Ishikawa (cell line): Measurements from ENCODE around the gene AHI1.

ENCODE experiments used
- CEBPB ChIP-seq: IDR thresholded peaks from 2 replicates; pipeline ENCODE4 v1.6.1; 2012
- CREB1 ChIP-seq: IDR thresholded peaks from 2 replicates; pipeline ENCODE4 v1.6.1; 2012; ENCODE audit warnings: low read depth
- EGR1 ChIP-seq: IDR thresholded peaks from 2 replicates; pipeline ENCODE4 v1.6.1; 2012
- EP300 ChIP-seq: IDR thresholded peaks from 2 replicates; pipeline ENCODE4 v1.6.1; 2012; ENCODE audit warnings: borderline replicate concordance
- FOXM1 ChIP-seq: IDR thresholded peaks from 2 replicates; pipeline ENCODE4 v1.6.1; 2012; ENCODE audit warnings: low read depth, borderline replicate concordance
- NFIC ChIP-seq: IDR thresholded peaks from 2 replicates; pipeline ENCODE4 v1.6.1; 2012
- RAD21 ChIP-seq: IDR thresholded peaks from 2 replicates; pipeline ENCODE4 v1.6.1; 2012; ENCODE audit warnings: low read depth
- TAF1 ChIP-seq: IDR thresholded peaks from 2 replicates; pipeline ENCODE4 v1.6.1; 2012; ENCODE audit warnings: low read depth, mild to moderate bottlenecking
- TCF12 ChIP-seq: IDR thresholded peaks from 2 replicates; pipeline ENCODE4 v1.6.1; 2012; ENCODE audit warnings: low read depth
- TEAD4 ChIP-seq: IDR thresholded peaks from 2 replicates; pipeline ENCODE4 v1.6.1; 2012
- YY1 ChIP-seq: IDR thresholded peaks from 2 replicates; pipeline ENCODE4 v1.6.1; 2012; ENCODE audit warnings: low read depth
- ZBTB7A ChIP-seq: IDR thresholded peaks from 2 replicates; pipeline ENCODE4 v1.6.1; 2012; ENCODE audit warnings: low read depth
- TF ChIP-seq, protein P1 (sequence below): IDR thresholded peaks from 2 replicates; pipeline ENCODE4 v1.6.1; 2012
- TF ChIP-seq, protein P2 (sequence below): IDR thresholded peaks from 2 replicates; pipeline ENCODE4 v1.6.1; 2012
- TF ChIP-seq, protein P3 (sequence below): IDR thresholded peaks from 2 replicates; pipeline ENCODE4 v1.6.1; 2012; ENCODE audit warnings: low read depth, mild to moderate bottlenecking

AHI1 gene

GRCh38 chr6:135291288-135292076 is 206.1 kb downstream of the AHI1 start:
- no peak for TF ChIP-seq CEBPB
- TF ChIP-seq NFIC = peak; percentile 36; the same call in 1 of the 2 replicates

DNA sequence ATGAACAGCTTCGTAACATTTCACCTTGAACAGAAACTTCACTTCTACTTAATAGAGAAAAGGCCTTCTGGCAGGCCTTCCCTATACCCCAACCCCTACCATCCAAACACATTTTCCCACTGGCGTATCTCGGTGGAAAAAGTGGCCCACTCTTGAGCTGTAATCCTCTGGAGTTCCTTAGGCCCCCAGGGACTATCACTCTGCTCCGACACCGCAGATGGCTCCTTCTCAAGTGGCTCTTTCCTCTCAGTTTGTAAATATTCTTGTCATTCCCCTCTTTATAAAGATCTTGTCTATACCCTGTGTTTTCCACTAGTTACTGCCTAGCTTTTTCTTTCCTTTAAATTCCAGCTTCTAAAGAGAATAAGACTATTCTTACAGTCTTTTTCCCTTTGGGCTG is 207.7 kb downstream of the AHI1 start:
- TF ChIP-seq, protein P1, sequence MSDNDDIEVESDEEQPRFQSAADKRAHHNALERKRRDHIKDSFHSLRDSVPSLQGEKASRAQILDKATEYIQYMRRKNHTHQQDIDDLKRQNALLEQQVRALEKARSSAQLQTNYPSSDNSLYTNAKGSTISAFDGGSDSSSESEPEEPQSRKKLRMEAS = no peak
- TF ChIP-seq CREB1 (no peak), FOXM1 (no peak), TAF1 (no peak), TCF12 (no peak), CEBPB (no peak), YY1 (no peak), EP300 (no peak), EGR1 (no peak), NFIC (no peak), RAD21 (no peak), ZBTB7A (no peak), TEAD4 (no peak)
- TF ChIP-seq, protein P2, sequence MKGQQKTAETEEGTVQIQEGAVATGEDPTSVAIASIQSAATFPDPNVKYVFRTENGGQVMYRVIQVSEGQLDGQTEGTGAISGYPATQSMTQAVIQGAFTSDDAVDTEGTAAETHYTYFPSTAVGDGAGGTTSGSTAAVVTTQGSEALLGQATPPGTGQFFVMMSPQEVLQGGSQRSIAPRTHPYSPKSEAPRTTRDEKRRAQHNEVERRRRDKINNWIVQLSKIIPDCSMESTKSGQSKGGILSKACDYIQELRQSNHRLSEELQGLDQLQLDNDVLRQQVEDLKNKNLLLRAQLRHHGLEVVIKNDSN = no peak
- TF ChIP-seq, protein P3, sequence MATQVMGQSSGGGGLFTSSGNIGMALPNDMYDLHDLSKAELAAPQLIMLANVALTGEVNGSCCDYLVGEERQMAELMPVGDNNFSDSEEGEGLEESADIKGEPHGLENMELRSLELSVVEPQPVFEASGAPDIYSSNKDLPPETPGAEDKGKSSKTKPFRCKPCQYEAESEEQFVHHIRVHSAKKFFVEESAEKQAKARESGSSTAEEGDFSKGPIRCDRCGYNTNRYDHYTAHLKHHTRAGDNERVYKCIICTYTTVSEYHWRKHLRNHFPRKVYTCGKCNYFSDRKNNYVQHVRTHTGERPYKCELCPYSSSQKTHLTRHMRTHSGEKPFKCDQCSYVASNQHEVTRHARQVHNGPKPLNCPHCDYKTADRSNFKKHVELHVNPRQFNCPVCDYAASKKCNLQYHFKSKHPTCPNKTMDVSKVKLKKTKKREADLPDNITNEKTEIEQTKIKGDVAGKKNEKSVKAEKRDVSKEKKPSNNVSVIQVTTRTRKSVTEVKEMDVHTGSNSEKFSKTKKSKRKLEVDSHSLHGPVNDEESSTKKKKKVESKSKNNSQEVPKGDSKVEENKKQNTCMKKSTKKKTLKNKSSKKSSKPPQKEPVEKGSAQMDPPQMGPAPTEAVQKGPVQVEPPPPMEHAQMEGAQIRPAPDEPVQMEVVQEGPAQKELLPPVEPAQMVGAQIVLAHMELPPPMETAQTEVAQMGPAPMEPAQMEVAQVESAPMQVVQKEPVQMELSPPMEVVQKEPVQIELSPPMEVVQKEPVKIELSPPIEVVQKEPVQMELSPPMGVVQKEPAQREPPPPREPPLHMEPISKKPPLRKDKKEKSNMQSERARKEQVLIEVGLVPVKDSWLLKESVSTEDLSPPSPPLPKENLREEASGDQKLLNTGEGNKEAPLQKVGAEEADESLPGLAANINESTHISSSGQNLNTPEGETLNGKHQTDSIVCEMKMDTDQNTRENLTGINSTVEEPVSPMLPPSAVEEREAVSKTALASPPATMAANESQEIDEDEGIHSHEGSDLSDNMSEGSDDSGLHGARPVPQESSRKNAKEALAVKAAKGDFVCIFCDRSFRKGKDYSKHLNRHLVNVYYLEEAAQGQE = no peak

- no peak for TF ChIP-seq EGR1
- TF ChIP-seq CREB1 = no peak
- TF ChIP-seq, protein P1 = no peak
- TF ChIP-seq NFIC = no peak
- no peak for TF ChIP-seq TEAD4
- no peak for TF ChIP-seq TAF1
- no peak for TF ChIP-seq TCF12
- TF ChIP-seq FOXM1 = no peak
- TF ChIP-seq, protein P3 = no peak
- TF ChIP-seq, protein P2 = no peak
- TF ChIP-seq ZBTB7A = no peak
- TF ChIP-seq EP300 = no peak
- no peak for TF ChIP-seq RAD21
These were observed 210.5 kb downstream of the AHI1 start for GRCh38 chr6:135286962-135287538.

DNA sequence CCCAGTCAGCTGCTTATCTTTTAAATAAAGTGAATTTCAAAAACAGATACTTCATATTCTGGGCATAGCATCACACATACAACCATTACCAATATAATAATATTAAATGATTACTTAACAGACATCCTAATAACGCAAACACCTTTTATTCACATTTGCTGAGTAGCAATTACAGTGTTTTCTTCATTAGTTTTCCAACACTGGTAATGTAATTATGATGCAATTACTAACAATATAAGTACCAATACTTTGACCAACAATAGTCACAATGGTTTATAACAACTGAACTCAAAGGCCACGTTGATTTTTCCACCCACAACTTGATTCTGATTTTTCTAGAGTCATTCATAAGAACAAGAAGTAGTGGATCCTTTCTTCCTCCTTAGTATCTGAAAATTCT is 212.4 kb downstream of the AHI1 start:
- TF ChIP-seq YY1 (no peak), CREB1 (no peak), TEAD4 (no peak), CEBPB (no peak), NFIC (no peak), RAD21 (no peak), TCF12 (no peak), TAF1 (no peak), FOXM1 (no peak), ZBTB7A (no peak), EP300 (no peak), EGR1 (no peak)
- TF ChIP-seq, protein P1 = no peak
- TF ChIP-seq, protein P2 = no peak
- TF ChIP-seq, protein P3 = no peak
